A204.1 (cell line): Measurements from ENCODE around the gene TNRC18.
"Not testable (repeated sequence)": the region's sequence is repeated elsewhere in the genome, so short reads cannot be mapped to it uniquely, and the experiment has no call there.

Experiments
- FAIRE-seq: peaks from 2 replicates; lab custom pipeline; 2012; peaks lifted over from hg19 to GRCh38; lab: Jason Lieb, UNC

The TNRC18 gene

GRCh38 chr7:5349437-5350173 is 74.0 kb downstream of the TNRC18 start:
- FAIRE-seq = no peak

GRCh38 chr7:5349005-5349380 is 74.6 kb downstream of the TNRC18 start:
- no peak for FAIRE-seq

- FAIRE-seq = no peak
These were observed 75.3 kb downstream of the TNRC18 start for GRCh38 chr7:5348134-5349004.

- FAIRE-seq = no peak
These were observed 78.0 kb downstream of the TNRC18 start for GRCh38 chr7:5345671-5346070.

GRCh38 chr7:5345171-5345570 is 78.5 kb downstream of the TNRC18 start:
- FAIRE-seq = no peak

GRCh38 chr7:5344342-5344741 is 79.3 kb downstream of the TNRC18 start:
- FAIRE-seq = no peak

- no peak for FAIRE-seq
These were observed 79.8 kb downstream of the TNRC18 start for GRCh38 chr7:5343884-5344283.

- no peak for FAIRE-seq
These were observed 81.0 kb downstream of the TNRC18 start for GRCh38 chr7:5342631-5343030.

- no peak for FAIRE-seq
These were observed 83.7 kb downstream of the TNRC18 start for GRCh38 chr7:5339955-5340354.

GRCh38 chr7:5337047-5337446 is 86.6 kb downstream of the TNRC18 start:
- FAIRE-seq = no peak

- FAIRE-seq = no peak
These were observed 89.0 kb downstream of the TNRC18 start for GRCh38 chr7:5334671-5335070.

- no peak for FAIRE-seq
These were observed 90.3 kb downstream of the TNRC18 start for GRCh38 chr7:5333121-5334045.

- no peak for FAIRE-seq
These were observed 91.1 kb downstream of the TNRC18 start for GRCh38 chr7:5332579-5332978.

GRCh38 chr7:5330288-5330687 is 93.3 kb downstream of the TNRC18 start:
- no peak for FAIRE-seq

GRCh38 chr7:5324961-5325360 is 98.7 kb downstream of the TNRC18 start:
- no peak for FAIRE-seq

GRCh38 chr7:5323800-5324781 is 99.5 kb downstream of the TNRC18 start:
- FAIRE-seq = not testable (repeated sequence)

- FAIRE-seq = no peak
These were observed 100.8 kb downstream of the TNRC18 start for GRCh38 chr7:5322621-5323410.

GRCh38 chr7:5320802-5321396 is 102.7 kb downstream of the TNRC18 start:
- no peak for FAIRE-seq

- FAIRE-seq = no peak
These were observed 103.2 kb downstream of the TNRC18 start for GRCh38 chr7:5320391-5320790.

- not testable (repeated sequence) for FAIRE-seq
These were observed 105.0 kb downstream of the TNRC18 start for GRCh38 chr7:5318613-5319012.
